Panc1 (cell line): ENCODE results near the gene GSKIP.

Experiments
- POLR2AphosphoS5 ChIP-seq: IDR thresholded peaks from 2 replicates; pipeline ENCODE4 v1.6.1; 2012; ENCODE audit warnings: mild to moderate bottlenecking, low read depth, low read length, moderate library complexity
- TF ChIP-seq, protein P1 (sequence below): fragments of 450-650 bp; IDR thresholded peaks from 2 replicates; pipeline ENCODE4 v1.5.1; 2017; ENCODE audit warnings: mild to moderate bottlenecking

GRCh38 chr14:96320605-96321004 is 42.7 kb upstream of the GSKIP start:
- TF ChIP-seq, protein P1, sequence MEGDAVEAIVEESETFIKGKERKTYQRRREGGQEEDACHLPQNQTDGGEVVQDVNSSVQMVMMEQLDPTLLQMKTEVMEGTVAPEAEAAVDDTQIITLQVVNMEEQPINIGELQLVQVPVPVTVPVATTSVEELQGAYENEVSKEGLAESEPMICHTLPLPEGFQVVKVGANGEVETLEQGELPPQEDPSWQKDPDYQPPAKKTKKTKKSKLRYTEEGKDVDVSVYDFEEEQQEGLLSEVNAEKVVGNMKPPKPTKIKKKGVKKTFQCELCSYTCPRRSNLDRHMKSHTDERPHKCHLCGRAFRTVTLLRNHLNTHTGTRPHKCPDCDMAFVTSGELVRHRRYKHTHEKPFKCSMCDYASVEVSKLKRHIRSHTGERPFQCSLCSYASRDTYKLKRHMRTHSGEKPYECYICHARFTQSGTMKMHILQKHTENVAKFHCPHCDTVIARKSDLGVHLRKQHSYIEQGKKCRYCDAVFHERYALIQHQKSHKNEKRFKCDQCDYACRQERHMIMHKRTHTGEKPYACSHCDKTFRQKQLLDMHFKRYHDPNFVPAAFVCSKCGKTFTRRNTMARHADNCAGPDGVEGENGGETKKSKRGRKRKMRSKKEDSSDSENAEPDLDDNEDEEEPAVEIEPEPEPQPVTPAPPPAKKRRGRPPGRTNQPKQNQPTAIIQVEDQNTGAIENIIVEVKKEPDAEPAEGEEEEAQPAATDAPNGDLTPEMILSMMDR: no peak
- TF ChIP-seq POLR2AphosphoS5: no peak
